ENCODE measurements around the gene CYP2D6.
"Not testable (repeated sequence)": the region's sequence is repeated elsewhere in the genome, so short reads cannot be mapped to it uniquely, and the experiment has no call there.

Gene CYP2D6

GRCh38 chr22:42158456-42159132, 28.0 kb upstream of the CYP2D6 start:
- Histone ChIP-seq H3K4me3 (ENCODE audit: low read length in 2 of 2) (no peak overlapping the region), H3K9ac (ENCODE audit: low read depth in 1 of 2, low read length in 2 of 2) (no peak overlapping the region), H3K36me3 (ENCODE audit: control insufficient read depth in 2 of 2, insufficient read depth in 2 of 2, low read length in 2 of 2) (peaks cover 14% of the 10 kb centered on the region in 2 donors), H3K27ac (ENCODE audit: low read depth in 2 of 2, low read length in 2 of 2) (no peak overlapping the region), H3K4me1 (ENCODE audit: control insufficient read depth in 2 of 2, insufficient read depth in 2 of 2, low read length in 2 of 2) (peaks cover 3 to 4% of the 10 kb centered on the region in 2 donors), H3K9me3 (ENCODE audit: control insufficient read depth in 2 of 2, low read length in 2 of 2) (no peaks in the 10 kb centered on the region), H3K27me3 (ENCODE audit: control insufficient read depth in 2 of 2, insufficient read depth in 2 of 2, low read length in 2 of 2) (no peaks in the 10 kb centered on the region)

- no peaks in the 10 kb centered on the region for H3K27me3 ChIP-seq (ENCODE audit: control insufficient read depth in 2 of 2, insufficient read depth in 2 of 2, low read length in 2 of 2)
- no peaks in the 10 kb centered on the region for H3K9me3 ChIP-seq (ENCODE audit: control insufficient read depth in 2 of 2, low read length in 2 of 2)
- H3K4me3 ChIP-seq (ENCODE audit: low read length in 2 of 2) = no peak overlapping the region
- no peak overlapping the region for H3K27ac ChIP-seq (ENCODE audit: low read depth in 2 of 2, low read length in 2 of 2)
- peaks cover 3 to 4% of the 10 kb centered on the region in 2 donors for H3K4me1 ChIP-seq (ENCODE audit: control insufficient read depth in 2 of 2, insufficient read depth in 2 of 2, low read length in 2 of 2)
- peaks cover 9 to 14% of the 10 kb centered on the region in 2 donors for H3K36me3 ChIP-seq (ENCODE audit: control insufficient read depth in 2 of 2, insufficient read depth in 2 of 2, low read length in 2 of 2)
- H3K9ac ChIP-seq (ENCODE audit: low read depth in 1 of 2, low read length in 2 of 2) = no peak overlapping the region
These were observed 26.0 kb upstream of the CYP2D6 start for GRCh38 chr22:42156598-42156997.

GRCh38 chr22:42156121-42156520, 25.5 kb upstream of the CYP2D6 start:
- Histone ChIP-seq H3K36me3 (ENCODE audit: control insufficient read depth in 2 of 2, insufficient read depth in 2 of 2, low read length in 2 of 2) (peaks cover 9 to 11% of the 10 kb centered on the region in 2 donors), H3K9me3 (ENCODE audit: control insufficient read depth in 2 of 2, low read length in 2 of 2) (no peaks in the 10 kb centered on the region), H3K27me3 (ENCODE audit: control insufficient read depth in 2 of 2, insufficient read depth in 2 of 2, low read length in 2 of 2) (no peaks in the 10 kb centered on the region), H3K9ac (ENCODE audit: low read depth in 1 of 2, low read length in 2 of 2) (no peak overlapping the region), H3K27ac (ENCODE audit: low read depth in 2 of 2, low read length in 2 of 2) (no peak overlapping the region), H3K4me3 (ENCODE audit: low read length in 2 of 2) (no peak overlapping the region), H3K4me1 (ENCODE audit: control insufficient read depth in 2 of 2, insufficient read depth in 2 of 2, low read length in 2 of 2) (peaks cover 0 to 4% of the 10 kb centered on the region in 2 donors)

- no peak overlapping the region for H3K27ac ChIP-seq (ENCODE audit: low read depth in 2 of 2, low read length in 2 of 2)
- no peak overlapping the region for H3K9ac ChIP-seq (ENCODE audit: low read depth in 1 of 2, low read length in 2 of 2)
- no peaks in the 10 kb centered on the region for H3K27me3 ChIP-seq (ENCODE audit: control insufficient read depth in 2 of 2, insufficient read depth in 2 of 2, low read length in 2 of 2)
- H3K9me3 ChIP-seq (ENCODE audit: control insufficient read depth in 2 of 2, low read length in 2 of 2) = no peaks in the 10 kb centered on the region
- no peak overlapping the region for H3K4me3 ChIP-seq (ENCODE audit: low read length in 2 of 2)
- peaks cover 0 to 4% of the 10 kb centered on the region in 2 donors for H3K4me1 ChIP-seq (ENCODE audit: control insufficient read depth in 2 of 2, insufficient read depth in 2 of 2, low read length in 2 of 2)
- peaks cover 9% of the 10 kb centered on the region in 2 donors for H3K36me3 ChIP-seq (ENCODE audit: control insufficient read depth in 2 of 2, insufficient read depth in 2 of 2, low read length in 2 of 2)
These were observed 24.5 kb upstream of the CYP2D6 start for GRCh38 chr22:42155053-42155543.

GRCh38 chr22:42154293-42155052, 23.9 kb upstream of the CYP2D6 start:
- H3K27me3 ChIP-seq (ENCODE audit: control insufficient read depth in 2 of 2, insufficient read depth in 2 of 2, low read length in 2 of 2) = no peaks in the 10 kb centered on the region
- peaks cover 9% of the 10 kb centered on the region in 2 donors for H3K36me3 ChIP-seq (ENCODE audit: control insufficient read depth in 2 of 2, insufficient read depth in 2 of 2, low read length in 2 of 2)

GRCh38 chr22:42152661-42153270, 22.2 kb upstream of the CYP2D6 start:
- H3K9ac ChIP-seq (ENCODE audit: low read depth in 1 of 2, low read length in 2 of 2) = no peak overlapping the region
- no peaks in the 10 kb centered on the region for H3K9me3 ChIP-seq (ENCODE audit: control insufficient read depth in 2 of 2, low read length in 2 of 2)
- no peaks in the 10 kb centered on the region for H3K4me1 ChIP-seq (ENCODE audit: control insufficient read depth in 2 of 2, insufficient read depth in 2 of 2, low read length in 2 of 2)
- H3K36me3 ChIP-seq (ENCODE audit: control insufficient read depth in 2 of 2, insufficient read depth in 2 of 2, low read length in 2 of 2) = peaks cover 9 to 18% of the 10 kb centered on the region in 2 donors
- no peaks in the 10 kb centered on the region for H3K27me3 ChIP-seq (ENCODE audit: control insufficient read depth in 2 of 2, insufficient read depth in 2 of 2, low read length in 2 of 2)
- no peak overlapping the region for H3K27ac ChIP-seq (ENCODE audit: low read depth in 2 of 2, low read length in 2 of 2)
- H3K4me3 ChIP-seq (ENCODE audit: low read length in 2 of 2) = no peak overlapping the region

More at GRCh38 chr22:42154293-42155052, 23.9 kb upstream of the CYP2D6 start:
- Histone ChIP-seq H3K9ac (ENCODE audit: low read depth in 1 of 2, low read length in 2 of 2) (no peak overlapping the region), H3K4me3 (ENCODE audit: low read length in 2 of 2) (no peak overlapping the region), H3K27ac (ENCODE audit: low read depth in 2 of 2, low read length in 2 of 2) (no peak overlapping the region), H3K9me3 (ENCODE audit: control insufficient read depth in 2 of 2, low read length in 2 of 2) (no peaks in the 10 kb centered on the region), H3K4me1 (ENCODE audit: control insufficient read depth in 2 of 2, insufficient read depth in 2 of 2, low read length in 2 of 2) (peaks cover 0 to 3% of the 10 kb centered on the region in 2 donors)

- peaks cover 9 to 18% of the 10 kb centered on the region in 2 donors for H3K36me3 ChIP-seq (ENCODE audit: control insufficient read depth in 2 of 2, insufficient read depth in 2 of 2, low read length in 2 of 2)
These were observed 21.5 kb upstream of the CYP2D6 start for GRCh38 chr22:42151924-42152635.

GRCh38 chr22:42150727-42151590, 20.3 kb upstream of the CYP2D6 start:
- Histone ChIP-seq H3K4me3 (ENCODE audit: low read length in 2 of 2) (no peak overlapping the region), H3K36me3 (ENCODE audit: control insufficient read depth in 2 of 2, insufficient read depth in 2 of 2, low read length in 2 of 2) (peaks cover 7 to 15% of the 10 kb centered on the region in 2 donors), H3K27ac (ENCODE audit: low read depth in 2 of 2, low read length in 2 of 2) (no peak overlapping the region), H3K9me3 (ENCODE audit: control insufficient read depth in 2 of 2, low read length in 2 of 2) (no peaks in the 10 kb centered on the region), H3K9ac (ENCODE audit: low read depth in 1 of 2, low read length in 2 of 2) (no peak overlapping the region), H3K4me1 (ENCODE audit: control insufficient read depth in 2 of 2, insufficient read depth in 2 of 2, low read length in 2 of 2) (no peaks in the 10 kb centered on the region), H3K27me3 (ENCODE audit: control insufficient read depth in 2 of 2, insufficient read depth in 2 of 2, low read length in 2 of 2) (no peaks in the 10 kb centered on the region)

More at GRCh38 chr22:42151924-42152635, 21.5 kb upstream of the CYP2D6 start:
- H3K4me1 ChIP-seq (ENCODE audit: control insufficient read depth in 2 of 2, insufficient read depth in 2 of 2, low read length in 2 of 2) = no peaks in the 10 kb centered on the region
- H3K9ac ChIP-seq (ENCODE audit: low read depth in 1 of 2, low read length in 2 of 2) = no peak overlapping the region
- no peaks in the 10 kb centered on the region for H3K27me3 ChIP-seq (ENCODE audit: control insufficient read depth in 2 of 2, insufficient read depth in 2 of 2, low read length in 2 of 2)
- H3K9me3 ChIP-seq (ENCODE audit: control insufficient read depth in 2 of 2, low read length in 2 of 2) = no peaks in the 10 kb centered on the region
- no peak overlapping the region for H3K27ac ChIP-seq (ENCODE audit: low read depth in 2 of 2, low read length in 2 of 2)
- no peak overlapping the region for H3K4me3 ChIP-seq (ENCODE audit: low read length in 2 of 2)

- H3K9ac ChIP-seq (ENCODE audit: low read depth in 1 of 2, low read length in 2 of 2); H3K36me3 ChIP-seq (ENCODE audit: control insufficient read depth in 2 of 2, insufficient read depth in 2 of 2, low read length in 2 of 2); H3K27ac ChIP-seq (ENCODE audit: low read depth in 2 of 2, low read length in 2 of 2): not testable (repeated sequence)
These were observed 19.2 kb upstream of the CYP2D6 start for GRCh38 chr22:42149798-42150197.

More at GRCh38 chr22:42149798-42150197, 19.2 kb upstream of the CYP2D6 start:
- not testable (repeated sequence) for H3K4me3 ChIP-seq (ENCODE audit: low read length in 2 of 2); H3K4me1 ChIP-seq (ENCODE audit: control insufficient read depth in 2 of 2, insufficient read depth in 2 of 2, low read length in 2 of 2); H3K27me3 ChIP-seq (ENCODE audit: control insufficient read depth in 2 of 2, insufficient read depth in 2 of 2, low read length in 2 of 2); H3K9me3 ChIP-seq (ENCODE audit: control insufficient read depth in 2 of 2, low read length in 2 of 2)

Measured in mucosa of rectum (tissue), 2 donors.